ENCODE measurements around the gene JOSD1.
A peak's percentile ranks its signal among the peaks of the same experiment; 100 is the strongest.

Gene JOSD1

GRCh38 chr22:38733329-38733723, 32.6 kb upstream of the JOSD1 start:
- TF ChIP-seq CTCF (IDR thresholded peaks at IDR 0.05; ENCODE audit: low read depth, low read length) = peak; percentile 84
- in situ Hi-C loops (cut with HindIII; ENCODE audit: low sequenced_read_pairs) = no loop called here
- H3K4me3 ChIP-seq (ENCODE audit: low read depth, low read length) = no peak overlapping the region
- no peak for DNase-seq (ENCODE audit: low read depth, low spot score)

- no peak overlapping the region for H3K4me3 ChIP-seq (ENCODE audit: low read depth, low read length)
- in situ Hi-C loops (cut with HindIII; ENCODE audit: low sequenced_read_pairs) = no loop called here
- DNase-seq (ENCODE audit: low read depth, low spot score) = no peak
- no peak for TF ChIP-seq CTCF (IDR thresholded peaks at IDR 0.05; ENCODE audit: low read depth, low read length)
Measured at GRCh38 chr22:38732251-38732815, 31.6 kb upstream of the JOSD1 start.

GRCh38 chr22:38731703-38732161, 31.0 kb upstream of the JOSD1 start:
- no peak overlapping the region for H3K4me3 ChIP-seq (ENCODE audit: low read depth, low read length)
- no peak for DNase-seq (ENCODE audit: low read depth, low spot score)
- TF ChIP-seq CTCF (IDR thresholded peaks at IDR 0.05; ENCODE audit: low read depth, low read length) = no peak
- in situ Hi-C loops (cut with HindIII; ENCODE audit: low sequenced_read_pairs) = no loop called here

GRCh38 chr22:38730411-38730871, 29.7 kb upstream of the JOSD1 start:
- no peak overlapping the region for H3K4me3 ChIP-seq (ENCODE audit: low read depth, low read length)
- no peak for DNase-seq (ENCODE audit: low read depth, low spot score)
- no peak for TF ChIP-seq CTCF (IDR thresholded peaks at IDR 0.05; ENCODE audit: low read depth, low read length)
- in situ Hi-C loops (cut with HindIII; ENCODE audit: low sequenced_read_pairs) = no loop called here

- no peak overlapping the region for H3K4me3 ChIP-seq (ENCODE audit: low read depth, low read length)
- DNase-seq (ENCODE audit: low read depth, low spot score) = no peak
- in situ Hi-C loops (cut with HindIII; ENCODE audit: low sequenced_read_pairs) = no loop called here
- no peak for TF ChIP-seq CTCF (IDR thresholded peaks at IDR 0.05; ENCODE audit: low read depth, low read length)
Measured at GRCh38 chr22:38729946-38730345, 29.2 kb upstream of the JOSD1 start.

- no peak overlapping the region for H3K4me3 ChIP-seq (ENCODE audit: low read depth, low read length)
- DNase-seq (ENCODE audit: low read depth, low spot score) = no peak
- TF ChIP-seq CTCF (IDR thresholded peaks at IDR 0.05; ENCODE audit: low read depth, low read length) = no peak
- in situ Hi-C loops (cut with HindIII; ENCODE audit: low sequenced_read_pairs) = no loop called here
Measured at GRCh38 chr22:38728871-38729796, 28.4 kb upstream of the JOSD1 start.

Measured in astrocyte of the spinal cord (primary cell).